ENCODE results near the gene CENPX. TPM values are rescaled to one million over a fixed set of nuclear protein-coding genes. Genes with fewer than 3 reads are reported as not detected.

CENPX gene
- total and polyA plus RNA-seq, 2 of the 13 experiments (the other 11 are each of a cell fraction or from before 2014, with no cell fraction given), result 92.7 to 170 TPM

GRCh38 chr17:82022981-82023446, 336 bp upstream of the CENPX start, which contains the start of gene LRRC45 (continued):
- no peak for TF ChIP-seq ZBTB34 (CRISPR knock-in tag; IDR thresholded peaks at IDR 0.05)
- peak; percentile 78 for TF ChIP-seq YEATS2 (CRISPR knock-in tag; IDR thresholded peaks at IDR 0.05; ENCODE audit: borderline replicate concordance)
- TF ChIP-seq ZNF687 (CRISPR knock-in tag; IDR thresholded peaks at IDR 0.05), result peak; percentile 4
- no peak for TF ChIP-seq ZNF724P (CRISPR knock-in tag; IDR thresholded peaks at IDR 0.05; ENCODE audit: borderline replicate concordance)
- peak; percentile 73; the same call in 1 of the 2 replicates for TF ChIP-seq GMEB2 (CRISPR knock-in tag; IDR thresholded peaks at IDR 0.05; ENCODE audit: low read depth)
- TF ChIP-seq TBL1XR1 (IDR thresholded peaks at IDR 0.05; ENCODE audit: borderline replicate concordance, low read length, partially characterized antibody), result no peak
- peak; percentile 63; the same call in 1 of the 2 replicates for TF ChIP-seq SP5 (CRISPR knock-in tag; IDR thresholded peaks at IDR 0.05; ENCODE audit: borderline replicate concordance, low read depth)
- TF ChIP-seq IKZF5 (CRISPR knock-in tag; IDR thresholded peaks at IDR 0.05), result 0 out of 2 replicates have a peak, but pooled peaks have one; percentile 8
- TF ChIP-seq ZFP91 (CRISPR knock-in tag; IDR thresholded peaks at IDR 0.05; ENCODE audit: borderline replicate concordance), result 0 out of 2 replicates have a peak, but pooled peaks have one; percentile 5
- TF ChIP-seq HCFC1 (IDR thresholded peaks at IDR 0.05; ENCODE audit: low read depth, low read length), result peak; percentile 92
- TF ChIP-seq ZNF121 (CRISPR knock-in tag; IDR thresholded peaks at IDR 0.05), result no peak
- TF ChIP-seq ZNF772 (CRISPR knock-in tag; IDR thresholded peaks at IDR 0.05), result no peak
- peak; percentile 97 for TF ChIP-seq SP2 (CRISPR knock-in tag; IDR thresholded peaks at IDR 0.05)
- TF ChIP-seq ELF4 (CRISPR knock-in tag; IDR thresholded peaks at IDR 0.05; ENCODE audit: borderline replicate concordance), result no peak; the same call in 1 of the 2 replicates
- TF ChIP-seq ZBTB46 (CRISPR knock-in tag; IDR thresholded peaks at IDR 0.05; ENCODE audit: borderline replicate concordance), result no peak
- no peak; the same call in 1 of the 2 replicates for TF ChIP-seq TBX2 (CRISPR knock-in tag; IDR thresholded peaks at IDR 0.05; ENCODE audit: borderline replicate concordance)
- TF ChIP-seq ZNF253 (CRISPR knock-in tag; IDR thresholded peaks at IDR 0.05; ENCODE audit: borderline replicate concordance), result no peak

All from HepG2 (cell line).